PC-9 (cell line): ENCODE measurements around the gene SEC11A.
"Not testable (repeated sequence)": the region's sequence is repeated elsewhere in the genome, so short reads cannot be mapped to it uniquely, and the experiment has no call there.

ENCODE experiments used
- EZH2 ChIP-seq: fragments of 200-600 bp; sonication (generic); IDR thresholded peaks from 2 replicates; pipeline ENCODE4 v1.8.0; 2017; ENCODE audit warnings: antibody characterized with exemption, low read depth
- TF ChIP-seq, protein P1 (sequence below): fragments of 200-600 bp; sonication (generic); conservative IDR thresholded peaks from 2 replicates; pipeline ENCODE4 v1.6.1; 2017; ENCODE audit warnings: mixed run types, antibody characterized with exemption, mild to moderate bottlenecking, moderate library complexity

DNA sequence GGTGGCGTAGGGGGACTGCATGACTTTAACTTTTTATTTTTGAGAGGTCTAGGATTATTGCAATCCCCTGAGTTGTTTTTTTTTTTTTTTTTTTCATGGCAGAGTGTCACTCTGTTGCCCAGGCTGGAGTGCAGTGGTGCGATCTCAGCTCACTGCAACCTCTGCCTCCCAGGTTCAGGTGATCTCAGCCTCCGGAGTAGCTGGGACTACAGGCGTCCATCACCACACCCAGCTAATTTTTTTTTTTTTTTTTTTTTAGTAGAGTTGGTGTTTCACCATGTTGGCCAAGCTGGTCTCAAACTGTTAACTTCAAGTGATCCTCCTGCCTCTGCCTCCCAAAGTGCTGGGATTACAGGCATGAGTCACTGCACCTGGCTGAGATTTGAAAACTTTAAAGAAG lies 39.0 kb upstream of the SEC11A start:
- TF ChIP-seq, protein P1, sequence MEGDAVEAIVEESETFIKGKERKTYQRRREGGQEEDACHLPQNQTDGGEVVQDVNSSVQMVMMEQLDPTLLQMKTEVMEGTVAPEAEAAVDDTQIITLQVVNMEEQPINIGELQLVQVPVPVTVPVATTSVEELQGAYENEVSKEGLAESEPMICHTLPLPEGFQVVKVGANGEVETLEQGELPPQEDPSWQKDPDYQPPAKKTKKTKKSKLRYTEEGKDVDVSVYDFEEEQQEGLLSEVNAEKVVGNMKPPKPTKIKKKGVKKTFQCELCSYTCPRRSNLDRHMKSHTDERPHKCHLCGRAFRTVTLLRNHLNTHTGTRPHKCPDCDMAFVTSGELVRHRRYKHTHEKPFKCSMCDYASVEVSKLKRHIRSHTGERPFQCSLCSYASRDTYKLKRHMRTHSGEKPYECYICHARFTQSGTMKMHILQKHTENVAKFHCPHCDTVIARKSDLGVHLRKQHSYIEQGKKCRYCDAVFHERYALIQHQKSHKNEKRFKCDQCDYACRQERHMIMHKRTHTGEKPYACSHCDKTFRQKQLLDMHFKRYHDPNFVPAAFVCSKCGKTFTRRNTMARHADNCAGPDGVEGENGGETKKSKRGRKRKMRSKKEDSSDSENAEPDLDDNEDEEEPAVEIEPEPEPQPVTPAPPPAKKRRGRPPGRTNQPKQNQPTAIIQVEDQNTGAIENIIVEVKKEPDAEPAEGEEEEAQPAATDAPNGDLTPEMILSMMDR = not testable (repeated sequence)
- TF ChIP-seq EZH2 = not testable (repeated sequence)
